HepG2 (cell line): ENCODE data around the gene INPP4B. TPM values are rescaled to one million over a fixed set of nuclear protein-coding genes. Genes with fewer than 3 reads are reported as not detected.

Source experiments
- ATAC-seq: fragments of 200-7000 bp; cut with Tn5 transposase; 3 replicates; pipeline ENCODE4 v1.9.1; 2020; ENCODE audit warnings: mild to moderate bottlenecking, moderate library complexity
- BruUV-seq: library from RNA; stranded (reverse); fragments of 400-500 nt; replicated peaks from 2 replicates; lab custom pipeline; 2021; lab: Mats Ljungman, UMichigan
- CTCF ChIA-PET: fragments of 300-600 bp; formaldehyde crosslinking; extraction: SDS; loops from one replicate; lab custom pipeline; 2021; ENCODE audit warnings: low total read pairs, inconsistent platforms, low intra/inter-chr PET ratio; lab: Yijun Ruan, JAX
- POLR2A ChIA-PET: fragments of 350-600 bp; sonication (Branson Sonifier 250); formaldehyde crosslinking; loops from one replicate; lab custom pipeline; 2020; ENCODE audit warnings: antibody characterized with exemption, inconsistent platforms; lab: Yijun Ruan, JAX
- DNase-seq: peaks from one replicate; pipeline ENCODE4 v3.0.0-alpha.2; 2015; ENCODE audit warnings: low spot score
- FAIRE-seq: peaks from 3 replicates; lab custom pipeline; 2011; peaks lifted over from hg19 to GRCh38; lab: Jason Lieb, UNC
- H2AFZ ChIP-seq: one replicate; pipeline ENCODE4 v1.6.1; 2011; ENCODE audit warnings: low read length, inconsistent platforms
- H3K27ac ChIP-seq: fragments of 300-600 bp; 3 replicates; pipeline ENCODE4 v1.8.0; 2011; ENCODE audit warnings: mixed run types, mild to moderate bottlenecking, mixed read lengths, low read length, inconsistent platforms; ENCODE audit not compliant: insufficient read depth; ENCODE audit errors: extremely low read length
- H3K27me3 ChIP-seq, 2 experiments: fragments of 200-600 bp in 1 of 2; 2 replicates in 1 of 2; 3 replicates in 1 of 2; pipeline versions ENCODE4 v1.6.0 to v1.8.0; 2011; ENCODE audit warnings: low read length in 2 of 2, mild to moderate bottlenecking in 2 of 2, moderate library complexity in 2 of 2, inconsistent platforms in 1 of 2; ENCODE audit not compliant: insufficient read depth in 2 of 2, control insufficient read depth in 1 of 2
- H3K36me3 ChIP-seq, 2 experiments: fragments of 200-600 bp in 1 of 2; replicated peaks in 1 of 2; 2 replicates in 1 of 2; 3 replicates in 1 of 2; pipeline versions ENCODE4 v1.5.1 to v1.8.0; 2011; ENCODE audit warnings: low read length in 2 of 2, inconsistent platforms in 1 of 2; ENCODE audit not compliant: insufficient read depth in 2 of 2, control insufficient read depth in 1 of 2
- H3K4me1 ChIP-seq: 2 replicates; pipeline ENCODE4 v1.5.1; 2012; ENCODE audit warnings: low read length, inconsistent platforms; ENCODE audit not compliant: insufficient read depth
- H3K4me2 ChIP-seq: 2 replicates; pipeline ENCODE4 v1.6.0; 2011; ENCODE audit warnings: low read depth, low read length, inconsistent platforms
- H3K4me3 ChIP-seq, 3 experiments: fragments of 200-600 bp in 1 of 3; sonication (generic), shearing (Covaris generic) in 1 of 3; replicated peaks in 1 of 3; 2 replicates each; pipeline ENCODE4 v1.5.1; 2011 to 2016; ENCODE audit warnings: low read length in 3 of 3, inconsistent platforms in 2 of 3, low read depth in 2 of 3, mild to moderate bottlenecking in 2 of 3, control low read depth in 1 of 3, mixed read lengths in 1 of 3; ENCODE audit not compliant: insufficient read depth in 1 of 3
- H3K79me2 ChIP-seq: one replicate; pipeline ENCODE4 v1.6.1; 2011; ENCODE audit warnings: low read length, inconsistent platforms; ENCODE audit not compliant: insufficient read depth
- H3K9ac ChIP-seq: 2 replicates; pipeline ENCODE4 v1.6.0; 2011; ENCODE audit warnings: mild to moderate bottlenecking, low read depth, low read length, inconsistent platforms; ENCODE audit not compliant: insufficient read depth
- H3K9me3 ChIP-seq: 2 replicates; pipeline ENCODE4 v1.5.1; 2012; ENCODE audit warnings: mild to moderate bottlenecking, low read length
- H4K20me1 ChIP-seq: 2 replicates; pipeline ENCODE4 v1.6.0; 2011; ENCODE audit warnings: inconsistent platforms, mild to moderate bottlenecking, low read length, moderate library complexity; ENCODE audit not compliant: insufficient read depth
- DNMT3B ChIP-seq: conservative IDR thresholded peaks from 2 replicates; pipeline ENCODE4 v1.6.1; 2016; ENCODE audit warnings: missing biosample characterization, control low read depth
- FOXM1 ChIP-seq: sonication (generic); formaldehyde crosslinking; IDR thresholded peaks from 2 replicates; pipeline ENCODE4 v1.5.0; 2020; ENCODE audit warnings: missing genetic modification reagents
- HNF4A ChIP-seq: sonication (generic); formaldehyde crosslinking; IDR thresholded peaks from 2 replicates; pipeline ENCODE4 v1.4.0; 2020; ENCODE audit warnings: missing genetic modification reagents
- KAT2B ChIP-seq: fragments of 150-350 bp; IDR thresholded peaks from 2 replicates; pipeline ENCODE4 v1.6.1; 2014; ENCODE audit warnings: low read depth, low read length, borderline replicate concordance
- MXI1 ChIP-seq: IDR thresholded peaks from 3 replicates; pipeline ENCODE4 v1.6.1; 2012; ENCODE audit warnings: low read depth, low read length, inconsistent platforms, borderline replicate concordance
- NFYC ChIP-seq: IDR thresholded peaks from 2 replicates; pipeline ENCODE4 v1.6.1; 2016; ENCODE audit warnings: missing genetic modification reagents, missing compliant biosample characterization
- RBM22 ChIP-seq: fragments of 200-400 bp; formaldehyde crosslinking; optimal IDR thresholded peaks from 2 replicates; pipeline ENCODE3; 2017; ENCODE audit warnings: mild to moderate bottlenecking, low read length, moderate library complexity
- SKI ChIP-seq: fragments of 450-650 bp; IDR thresholded peaks from one replicate; pipeline ENCODE4 v1.6.1; 2018; ENCODE audit warnings: mild to moderate bottlenecking; ENCODE audit not compliant: partially characterized antibody
- SYNCRIP ChIP-seq: fragments of 200-400 bp; formaldehyde crosslinking; IDR thresholded peaks from 2 replicates; pipeline ENCODE4 v1.6.1; 2018; ENCODE audit warnings: mild to moderate bottlenecking, low read depth, low read length; ENCODE audit not compliant: insufficient read depth
- ZNF329 ChIP-seq: sonication (generic); formaldehyde crosslinking; IDR thresholded peaks from 2 replicates; pipeline ENCODE4 v1.9.0; 2021; ENCODE audit warnings: low read depth, mild to moderate bottlenecking, missing genetic modification reagents
- ZNF782 ChIP-seq: sonication (generic); formaldehyde crosslinking; IDR thresholded peaks from 2 replicates; pipeline ENCODE4 v1.4.0; 2020; ENCODE audit warnings: missing genetic modification reagents, mild to moderate bottlenecking, borderline replicate concordance
- ZNF839 ChIP-seq: sonication (generic); formaldehyde crosslinking; IDR thresholded peaks from 2 replicates; pipeline ENCODE4 v1.4.0; 2020; ENCODE audit warnings: missing genetic modification reagents, mild to moderate bottlenecking, borderline replicate concordance
- in situ Hi-C: cut with HindIII; loops from 2 replicates; pipeline ENCODE4 v1.10.0; 2017; ENCODE audit warnings: low pct_unique_long_range_greater_than_20kb; ENCODE audit not compliant: extremely low pct_ligation_motif_present
- intact Hi-C: fragments of 100-400 bp; cut with micrococcal nuclease; formaldehyde crosslinking; loops from one replicate; pipeline ENCODE4 v1.10.0; 2022; ENCODE audit not compliant: unreplicated experiment
- polyA plus RNA-seq, 8 experiments: library from polyadenylated mRNA; depleted of rRNA in 3 of 8; stranded (reverse) in 7 of 8; unstranded in 1 of 8; fragments of >200 nt; fragmentation: Illumina TruSeq in 4 of 8; extraction: Trizol in 4 of 8; gene quantifications; 2 replicates each; pipeline versions ENCODE4 v1.2.1 to v1.2.3, GENCODE V29; 2011 to 2016; ENCODE audit warnings: low read depth in 4 of 8, missing spikeins in 1 of 8, mixed read lengths in 1 of 8; ENCODE audit not compliant: insufficient read depth in 1 of 8
- total RNA-seq, 5 experiments: library from RNA; depleted of rRNA; stranded (reverse); fragments of >200 nt; fragmentation: Illumina TruSeq; extraction: Trizol; gene quantifications; 2 replicates each; pipeline ENCODE4 v1.2.3, GENCODE V29; 2016; ENCODE audit warnings: low read depth in 1 of 5
- TF ChIP-seq, protein P1 (sequence below): sonication (generic); formaldehyde crosslinking; IDR thresholded peaks from 2 replicates; pipeline ENCODE4 v1.4.0; 2020; ENCODE audit warnings: missing genetic modification reagents, borderline replicate concordance
- TF ChIP-seq, protein P2 (sequence below): sonication (generic); formaldehyde crosslinking; IDR thresholded peaks from 2 replicates; pipeline ENCODE4 v1.5.0; 2020; ENCODE audit warnings: mild to moderate bottlenecking, missing genetic modification reagents, borderline replicate concordance
- TF ChIP-seq, protein P3 (sequence below): sonication (generic); formaldehyde crosslinking; IDR thresholded peaks from 2 replicates; pipeline ENCODE4 v1.8.0; 2022; ENCODE audit warnings: mild to moderate bottlenecking, missing genetic modification reagents, moderate library complexity
- TF ChIP-seq, protein P4 (sequence below): sonication (generic); formaldehyde crosslinking; IDR thresholded peaks from 2 replicates; pipeline ENCODE4 v1.8.1; 2022; ENCODE audit warnings: mild to moderate bottlenecking, missing genetic modification reagents

Gene INPP4B
- total and polyA plus RNA-seq, 2 of the 13 experiments (the other 11 are each of a cell fraction or from before 2014, with no cell fraction given), result not detected

DNA sequence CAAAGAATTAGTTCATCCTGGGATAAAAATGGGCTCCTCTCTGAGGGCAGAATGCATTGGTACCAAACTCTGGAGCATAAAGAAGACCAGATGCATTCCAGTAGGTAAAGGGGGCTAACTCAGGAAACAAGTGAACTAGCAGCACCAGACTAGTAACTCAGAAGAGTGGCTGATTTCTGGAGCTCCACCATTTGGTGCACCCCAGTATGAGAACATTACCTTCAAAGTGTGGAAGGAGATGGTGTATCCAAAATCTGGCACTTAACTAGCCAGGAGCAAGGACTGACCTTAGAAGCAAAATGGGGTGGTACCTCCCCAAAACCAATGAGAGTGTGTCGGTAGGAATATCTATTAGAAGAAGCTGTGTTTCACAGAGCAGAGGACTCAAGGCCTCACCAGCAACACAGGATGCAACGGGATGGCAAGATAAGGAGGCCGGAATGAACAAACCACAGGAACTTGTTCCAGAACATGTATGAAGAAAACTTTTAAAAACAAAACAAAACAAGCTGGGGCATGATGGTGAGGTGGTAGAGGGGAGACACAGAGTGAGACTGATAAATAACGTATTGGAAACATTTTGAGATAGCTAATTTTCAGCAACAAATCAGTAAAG, 142.3 kb downstream of the INPP4B start (continued):
- TF ChIP-seq, protein P1, sequence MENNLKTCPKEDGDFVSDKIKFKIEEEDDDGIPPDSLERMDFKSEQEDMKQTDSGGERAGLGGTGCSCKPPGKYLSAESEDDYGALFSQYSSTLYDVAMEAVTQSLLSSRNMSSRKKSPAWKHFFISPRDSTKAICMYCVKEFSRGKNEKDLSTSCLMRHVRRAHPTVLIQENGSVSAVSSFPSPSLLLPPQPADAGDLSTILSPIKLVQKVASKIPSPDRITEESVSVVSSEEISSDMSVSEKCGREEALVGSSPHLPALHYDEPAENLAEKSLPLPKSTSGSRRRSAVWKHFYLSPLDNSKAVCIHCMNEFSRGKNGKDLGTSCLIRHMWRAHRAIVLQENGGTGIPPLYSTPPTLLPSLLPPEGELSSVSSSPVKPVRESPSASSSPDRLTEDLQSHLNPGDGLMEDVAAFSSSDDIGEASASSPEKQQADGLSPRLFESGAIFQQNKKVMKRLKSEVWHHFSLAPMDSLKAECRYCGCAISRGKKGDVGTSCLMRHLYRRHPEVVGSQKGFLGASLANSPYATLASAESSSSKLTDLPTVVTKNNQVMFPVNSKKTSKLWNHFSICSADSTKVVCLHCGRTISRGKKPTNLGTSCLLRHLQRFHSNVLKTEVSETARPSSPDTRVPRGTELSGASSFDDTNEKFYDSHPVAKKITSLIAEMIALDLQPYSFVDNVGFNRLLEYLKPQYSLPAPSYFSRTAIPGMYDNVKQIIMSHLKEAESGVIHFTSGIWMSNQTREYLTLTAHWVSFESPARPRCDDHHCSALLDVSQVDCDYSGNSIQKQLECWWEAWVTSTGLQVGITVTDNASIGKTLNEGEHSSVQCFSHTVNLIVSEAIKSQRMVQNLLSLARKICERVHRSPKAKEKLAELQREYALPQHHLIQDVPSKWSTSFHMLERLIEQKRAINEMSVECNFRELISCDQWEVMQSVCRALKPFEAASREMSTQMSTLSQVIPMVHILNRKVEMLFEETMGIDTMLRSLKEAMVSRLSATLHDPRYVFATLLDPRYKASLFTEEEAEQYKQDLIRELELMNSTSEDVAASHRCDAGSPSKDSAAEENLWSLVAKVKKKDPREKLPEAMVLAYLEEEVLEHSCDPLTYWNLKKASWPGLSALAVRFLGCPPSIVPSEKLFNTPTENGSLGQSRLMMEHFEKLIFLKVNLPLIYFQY (CRISPR knock-in tag), result no peak
- TF ChIP-seq DNMT3B (CRISPR knock-in tag) (no peak), NFYC (CRISPR knock-in tag) (no peak), ZNF839 (CRISPR knock-in tag) (no peak), ZNF782 (CRISPR knock-in tag) (no peak), SYNCRIP (no peak)

DNA sequence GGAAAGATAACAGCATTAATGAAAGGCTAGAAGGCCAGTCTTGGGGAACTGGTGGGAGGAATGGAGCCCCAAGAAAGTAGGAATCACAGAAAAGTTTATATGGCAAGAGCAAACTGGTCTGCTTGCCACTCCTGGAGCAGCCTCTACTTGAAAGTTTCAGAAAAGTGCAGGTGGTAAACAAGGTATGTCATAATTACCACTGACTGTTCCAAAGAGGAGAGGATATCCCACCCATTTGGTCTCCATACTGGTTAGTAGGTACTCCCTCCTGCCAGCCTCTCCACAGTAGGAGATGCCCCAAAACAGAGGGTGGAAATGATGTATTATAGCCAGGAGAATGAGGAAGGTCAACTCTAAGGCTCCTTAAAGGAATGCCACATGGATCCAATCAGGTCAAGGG, 145.1 kb downstream of the INPP4B start:
- in situ Hi-C loops, result no loop called here
- no TSS peak for BruUV-seq
- Histone ChIP-seq H3K9ac (no peak overlapping the region), H3K4me2 (no peak overlapping the region), H3K9me3 (peaks cover 13% of the 10 kb centered on the region), H3K79me2 (no peaks in the 10 kb centered on the region), H3K36me3 (no peaks in the 10 kb centered on the region), H3K4me3 (no peak overlapping the region), H2AFZ (no peak overlapping the region), H4K20me1 (no peaks in the 10 kb centered on the region), H3K4me1 (no peaks in the 10 kb centered on the region), H3K27me3 (no peaks in the 10 kb centered on the region), H3K27ac (no peak overlapping the region)
- intact Hi-C loops, result no loop called here
- CTCF ChIA-PET, result no interaction called here
- ATAC-seq (no peak), DNase-seq (no peak), FAIRE-seq (no peak)
- POLR2A ChIA-PET, result no interaction called here
- TF ChIP-seq, protein P2, sequence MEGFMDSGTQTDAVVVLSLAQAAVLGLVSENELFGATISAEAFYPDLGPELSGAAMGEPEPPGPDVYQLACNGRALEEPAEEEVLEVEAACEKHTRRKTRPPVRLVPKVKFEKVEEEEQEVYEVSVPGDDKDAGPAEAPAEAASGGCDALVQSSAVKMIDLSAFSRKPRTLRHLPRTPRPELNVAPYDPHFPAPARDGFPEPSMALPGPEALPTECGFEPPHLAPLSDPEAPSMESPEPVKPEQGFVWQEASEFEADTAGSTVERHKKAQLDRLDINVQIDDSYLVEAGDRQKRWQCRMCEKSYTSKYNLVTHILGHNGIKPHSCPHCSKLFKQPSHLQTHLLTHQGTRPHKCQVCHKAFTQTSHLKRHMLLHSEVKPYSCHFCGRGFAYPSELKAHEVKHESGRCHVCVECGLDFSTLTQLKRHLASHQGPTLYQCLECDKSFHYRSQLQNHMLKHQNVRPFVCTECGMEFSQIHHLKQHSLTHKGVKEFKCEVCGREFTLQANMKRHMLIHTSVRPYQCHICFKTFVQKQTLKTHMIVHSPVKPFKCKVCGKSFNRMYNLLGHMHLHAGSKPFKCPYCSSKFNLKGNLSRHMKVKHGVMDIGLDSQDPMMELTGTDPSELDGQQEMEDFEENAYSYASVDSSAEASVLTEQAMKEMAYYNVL (CRISPR knock-in tag), result no peak
- TF ChIP-seq ZNF329 (no peak), SKI (no peak), RBM22 (no peak), KAT2B (no peak), HNF4A (CRISPR knock-in tag) (no peak), MXI1 (no peak), FOXM1 (CRISPR knock-in tag) (no peak)
- TF ChIP-seq, protein P3, sequence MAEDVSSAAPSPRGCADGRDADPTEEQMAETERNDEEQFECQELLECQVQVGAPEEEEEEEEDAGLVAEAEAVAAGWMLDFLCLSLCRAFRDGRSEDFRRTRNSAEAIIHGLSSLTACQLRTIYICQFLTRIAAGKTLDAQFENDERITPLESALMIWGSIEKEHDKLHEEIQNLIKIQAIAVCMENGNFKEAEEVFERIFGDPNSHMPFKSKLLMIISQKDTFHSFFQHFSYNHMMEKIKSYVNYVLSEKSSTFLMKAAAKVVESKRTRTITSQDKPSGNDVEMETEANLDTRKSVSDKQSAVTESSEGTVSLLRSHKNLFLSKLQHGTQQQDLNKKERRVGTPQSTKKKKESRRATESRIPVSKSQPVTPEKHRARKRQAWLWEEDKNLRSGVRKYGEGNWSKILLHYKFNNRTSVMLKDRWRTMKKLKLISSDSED, result no peak
- TF ChIP-seq, protein P4, sequence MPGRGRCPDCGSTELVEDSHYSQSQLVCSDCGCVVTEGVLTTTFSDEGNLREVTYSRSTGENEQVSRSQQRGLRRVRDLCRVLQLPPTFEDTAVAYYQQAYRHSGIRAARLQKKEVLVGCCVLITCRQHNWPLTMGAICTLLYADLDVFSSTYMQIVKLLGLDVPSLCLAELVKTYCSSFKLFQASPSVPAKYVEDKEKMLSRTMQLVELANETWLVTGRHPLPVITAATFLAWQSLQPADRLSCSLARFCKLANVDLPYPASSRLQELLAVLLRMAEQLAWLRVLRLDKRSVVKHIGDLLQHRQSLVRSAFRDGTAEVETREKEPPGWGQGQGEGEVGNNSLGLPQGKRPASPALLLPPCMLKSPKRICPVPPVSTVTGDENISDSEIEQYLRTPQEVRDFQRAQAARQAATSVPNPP (CRISPR knock-in tag), result no peak
